Activated B cell treated with CpG ODN at 0.5 μM for 24 hours (primary cell): ENCODE measurements around the gene UBE2V1. TPM values are rescaled to one million over a fixed set of nuclear protein-coding genes. Genes with fewer than 3 reads are reported as not detected.

Experiments used
- ATAC-seq: fragments of 200-7000 bp; cut with Tn5 transposase; one replicate; pipeline ENCODE4 v1.10.0; 2021; ENCODE audit warnings: low read depth, mild to moderate bottlenecking, moderate library complexity
- CTCF ChIA-PET: fragments of 350-600 bp; sonication (Branson Sonifier 250); formaldehyde crosslinking; loops from one replicate; lab custom pipeline; 2021; ENCODE audit warnings: antibody characterized with exemption; lab: Charles Lee
- POLR2A ChIA-PET: fragments of 350-600 bp; sonication (Branson Sonifier 250); formaldehyde crosslinking; loops from one replicate; lab custom pipeline; 2021; ENCODE audit warnings: antibody characterized with exemption; lab: Charles Lee
- DNase-seq: peaks from one replicate; pipeline ENCODE4 v3.0.0; 2022
- H3K27ac Mint-ChIP-seq: one replicate; pipeline ENCODE4 v1.8.0; 2020; ENCODE audit warnings: mixed read lengths
- H3K27me3 Mint-ChIP-seq: one replicate; pipeline ENCODE4 v1.8.0; 2021; ENCODE audit warnings: mixed read lengths
- H3K36me3 Mint-ChIP-seq: one replicate; pipeline ENCODE4 v1.8.0; 2021; ENCODE audit warnings: low read depth, mixed read lengths
- H3K4me1 Mint-ChIP-seq: one replicate; pipeline ENCODE4 v1.8.0; 2021; ENCODE audit warnings: mixed read lengths
- H3K4me3 Mint-ChIP-seq: one replicate; pipeline ENCODE4 v1.8.0; 2020; ENCODE audit warnings: mild to moderate bottlenecking, mixed read lengths
- H3K9me3 Mint-ChIP-seq: one replicate; pipeline ENCODE4 v1.8.0; 2020; ENCODE audit warnings: mixed read lengths
- CTCF ChIP-seq: fragments of 200-600 bp; IDR thresholded peaks from one replicate; pipeline ENCODE4 v1.8.0; 2022; ENCODE audit warnings: antibody characterized with exemption, mild to moderate bottlenecking
- intact Hi-C: fragments of 100-400 bp; cut with micrococcal nuclease; formaldehyde crosslinking; loops from one replicate; pipeline ENCODE4 v1.15.1; 2024
- total RNA-seq: library from RNA; stranded (reverse); gene quantifications from 2 replicates; pipeline ENCODE4 v1.2.3, GENCODE V29; 2022

Gene UBE2V1
- total RNA-seq, 1 donor from 2014 or later, result 166 TPM

DNA sequence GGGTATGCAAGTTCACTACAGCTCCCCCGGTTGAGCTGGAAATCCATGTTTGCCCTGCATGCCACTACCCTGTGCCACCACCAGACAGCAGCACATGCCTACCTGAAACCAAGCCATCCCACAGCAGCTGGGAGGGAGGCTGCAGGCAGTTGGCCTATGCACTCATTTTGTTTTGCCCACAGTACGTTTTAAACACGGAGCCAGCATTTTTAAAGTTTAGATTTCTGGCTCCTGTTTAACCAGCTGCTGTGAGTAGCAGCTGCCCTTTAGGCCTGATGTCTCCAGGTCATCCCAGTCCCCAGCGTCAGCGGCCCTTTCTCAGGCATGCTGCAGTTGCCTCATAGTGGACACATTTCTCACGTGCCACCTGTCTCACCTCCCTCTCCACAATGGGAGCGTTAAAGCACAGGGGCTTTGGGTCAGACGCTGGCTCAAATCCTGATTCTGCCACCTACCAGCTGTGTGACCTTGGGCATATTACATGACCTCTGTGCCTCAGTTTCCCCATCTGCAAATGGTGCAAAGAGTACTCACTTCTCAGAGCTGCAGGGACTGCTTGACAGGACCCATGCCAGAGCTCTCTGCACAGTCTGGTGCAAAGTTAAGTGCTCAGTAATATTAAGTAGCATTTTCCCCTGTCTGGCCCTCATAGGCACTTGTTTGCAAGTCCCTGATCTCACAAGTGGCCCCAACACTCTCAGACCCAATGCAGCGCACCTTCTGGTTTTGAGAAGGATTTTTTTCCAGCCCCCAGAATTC, 8.2 kb upstream of the UBE2V1 start:
- no peak for TF ChIP-seq CTCF
- Mint-ChIP-seq H3K27ac (no peak overlapping the region), H3K4me1 (peaks cover 3% of the 10 kb centered on the region), H3K4me3 (no peak overlapping the region), H3K9me3 (no peaks in the 10 kb centered on the region), H3K36me3 (peaks cover 28% of the 10 kb centered on the region), H3K27me3 (no peaks in the 10 kb centered on the region)
- CTCF ChIA-PET, result interaction anchor here (0.7 to 7.6 kb wide), 11 partner anchors 10 to 971 kb away, joined by 3 to 134 read pairs (median 4); partner anchors contain the start of gene PEDS1
- intact Hi-C loops, result loop anchor here (1.0 to 5.0 kb wide), 4 partner anchors 14 to 341 kb away; no protein-coding TSS in a partner anchor
- POLR2A ChIA-PET, result interaction anchor here (1.1 to 1.5 kb wide), 4 partner anchors 33 to 58 kb away, joined by 3 to 10 read pairs (median 6); partner anchors contain the start of gene PEDS1
- peak; percentile 77 for ATAC-seq
- DNase-seq, result peak; percentile 30

DNA sequence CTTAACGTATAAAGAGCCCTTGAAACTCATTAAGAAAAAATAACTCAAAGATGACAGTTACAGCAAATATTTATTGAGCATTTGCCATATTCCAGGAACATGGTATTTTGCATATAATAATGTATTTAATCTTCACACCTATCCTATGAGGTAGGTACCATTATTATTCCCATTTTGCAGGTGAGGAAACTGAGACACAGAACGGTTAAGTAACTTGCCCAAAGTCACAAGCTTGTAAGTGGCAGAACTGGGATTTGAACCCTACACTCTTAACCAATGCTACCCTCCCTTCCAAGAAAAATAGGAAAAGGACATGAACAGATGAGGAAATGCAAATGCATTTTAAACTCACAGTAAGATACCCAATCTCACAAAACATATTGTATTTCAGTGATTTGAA, 5.3 kb upstream of the UBE2V1 start:
- H3K36me3 Mint-ChIP-seq, result no peaks in the 10 kb centered on the region
- H3K4me1 Mint-ChIP-seq, result peaks cover 31% of the 10 kb centered on the region
- H3K9me3 Mint-ChIP-seq, result no peaks in the 10 kb centered on the region
- no peak for ATAC-seq
- TF ChIP-seq CTCF, result no peak
- H3K4me3 Mint-ChIP-seq, result no peak overlapping the region
- no peak overlapping the region for H3K27ac Mint-ChIP-seq
- no peaks in the 10 kb centered on the region for H3K27me3 Mint-ChIP-seq
- intact Hi-C loops, result loop anchor here (5.0 kb wide), 1 partner anchor 354 kb away; no protein-coding TSS in a partner anchor
- POLR2A ChIA-PET, result no interaction called here
- DNase-seq, result no peak
- CTCF ChIA-PET, result interaction anchor here (7.6 kb wide), 1 partner anchor 51 kb away, joined by 134 read pairs; no protein-coding TSS in a partner anchor

GRCh38 chr20:50116368-50116999, 3.5 kb upstream of the UBE2V1 start:
- H3K4me1 Mint-ChIP-seq, result peaks cover 45% of the 10 kb centered on the region
- H3K27ac Mint-ChIP-seq, result peak overlapping the region; percentile 73
- ATAC-seq (no peak), DNase-seq (no peak)
- no peaks in the 10 kb centered on the region for H3K27me3 Mint-ChIP-seq
- intact Hi-C loops, result loop anchor here (1.0 to 5.0 kb wide), 3 partner anchors 14 to 356 kb away; no protein-coding TSS in a partner anchor
- peaks cover 11% of the 10 kb centered on the region for H3K36me3 Mint-ChIP-seq
- CTCF ChIA-PET, result interaction anchor here (1.0 to 2.3 kb wide), 9 partner anchors 8 to 137 kb away, joined by 3 to 12 read pairs (median 7); partner anchors contain the start of gene PEDS1
- no peaks in the 10 kb centered on the region for H3K9me3 Mint-ChIP-seq
- no peak for TF ChIP-seq CTCF
- peak overlapping the region; percentile 89 for H3K4me3 Mint-ChIP-seq
- POLR2A ChIA-PET, result interaction anchor here (0.6 to 2.7 kb wide), 9 partner anchors 37 to 454 kb away, joined by 3 to 15 read pairs (median 3); partner anchors contain the start of genes CEBPB, PEDS1, PTPN1 and SPATA2

DNA sequence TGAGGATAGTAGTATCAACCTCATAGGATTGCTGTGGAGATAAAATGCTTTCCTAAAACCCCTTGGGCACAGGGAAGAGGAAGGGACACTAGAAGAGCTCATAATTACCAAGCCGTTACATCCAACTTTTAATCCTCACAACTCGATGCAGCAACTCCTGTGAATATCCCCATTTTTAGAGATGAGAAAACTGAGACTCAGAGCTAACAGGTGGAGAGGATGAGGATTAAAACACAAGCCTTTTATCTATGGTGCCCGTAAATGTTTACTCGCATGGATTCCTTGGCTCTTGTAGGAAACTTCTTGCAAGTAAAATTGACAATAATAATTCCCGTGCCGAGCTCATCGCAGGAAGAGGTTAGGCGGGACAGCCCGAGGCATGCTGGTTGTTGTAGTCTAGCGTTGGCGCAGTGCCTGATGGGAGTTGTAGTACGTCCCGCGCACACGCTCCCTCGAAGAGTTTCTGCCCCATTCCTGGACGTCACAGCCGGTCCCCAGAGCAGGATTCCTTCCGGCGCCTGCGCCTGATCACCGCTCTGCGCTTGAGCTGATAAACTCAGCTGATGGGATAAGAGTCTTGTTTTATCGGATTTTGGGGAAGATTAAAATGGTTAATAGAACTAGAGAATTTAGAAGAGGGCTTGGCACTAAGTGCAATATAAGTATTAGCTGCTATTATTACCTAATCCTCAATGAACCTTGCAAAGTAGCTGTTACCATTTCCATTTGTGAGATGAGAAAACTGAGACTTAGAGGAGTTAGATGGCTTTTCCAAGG, 2.8 kb upstream of the UBE2V1 start:
- Mint-ChIP-seq H3K4me3 (peak overlapping the region; percentile 89), H3K27ac (peak overlapping the region; percentile 73), H3K9me3 (no peaks in the 10 kb centered on the region), H3K36me3 (peaks cover 11% of the 10 kb centered on the region), H3K27me3 (no peaks in the 10 kb centered on the region), H3K4me1 (peaks cover 52% of the 10 kb centered on the region)
- ChIA-PET CTCF (interaction anchor here (1.0 to 2.3 kb wide), 10 partner anchors 9 to 346 kb away, joined by 3 to 12 read pairs (median 7); partner anchors contain the start of gene PEDS1), POLR2A (interaction anchor here (0.8 to 2.7 kb wide), 9 partner anchors 38 to 454 kb away, joined by 3 to 15 read pairs (median 3); partner anchors contain the start of genes CEBPB, PEDS1, PTPN1 and SPATA2)
- TF ChIP-seq CTCF, result no peak
- ATAC-seq (peak; percentile 76), DNase-seq (peak; percentile 80)
- intact Hi-C loops, result loop anchor here (1.0 to 5.0 kb wide), 4 partner anchors 15 to 616 kb away; partner anchors contain the start of gene PARD6B
